Measurements from ENCODE around the gene UNC5C.
"Not testable (repeated sequence)": the region's sequence is repeated elsewhere in the genome, so short reads cannot be mapped to it uniquely, and the experiment has no call there.

- not testable (repeated sequence) for TF ChIP-seq CTCF, POLR2AphosphoS5, POLR2A, EP300 (IDR thresholded peaks at IDR 0.05)
Observed at GRCh38 chr4:95139424-95139823, 409.3 kb downstream of the UNC5C start.
